HL-60/S4 (cell line): ENCODE measurements around the gene CGRRF1.

Source experiments
- in situ Hi-C: fragments of 300-500 bp; cut with MboI; formaldehyde crosslinking; loops from 2 replicates; pipeline ENCODE4 v1.14.3; 2022; ENCODE audit warnings: low sequenced_read_pairs

CGRRF1 gene

DNA sequence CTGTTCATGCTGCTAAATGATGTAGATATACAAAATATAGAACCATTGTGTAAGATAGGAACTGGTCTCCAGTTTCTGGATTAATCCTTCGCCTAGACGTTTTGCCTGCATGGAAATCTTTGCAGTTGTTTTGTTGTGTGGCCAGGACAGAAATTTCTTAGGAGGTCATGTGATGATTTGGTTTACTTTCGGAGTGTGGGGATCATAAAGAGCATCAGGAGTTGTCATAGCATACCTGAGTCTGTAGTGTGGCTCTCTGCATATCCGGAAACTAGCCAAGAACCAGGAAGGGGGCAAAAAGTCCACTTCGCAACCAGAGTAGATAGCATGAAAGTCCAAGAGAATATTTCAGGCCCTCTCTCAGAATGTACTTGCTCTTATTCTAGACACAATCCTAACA, 60.3 kb downstream of the CGRRF1 start:
- in situ Hi-C loops = loop anchor here (25.0 kb wide), 1 partner anchor 242 kb away; no protein-coding TSS in a partner anchor

DNA sequence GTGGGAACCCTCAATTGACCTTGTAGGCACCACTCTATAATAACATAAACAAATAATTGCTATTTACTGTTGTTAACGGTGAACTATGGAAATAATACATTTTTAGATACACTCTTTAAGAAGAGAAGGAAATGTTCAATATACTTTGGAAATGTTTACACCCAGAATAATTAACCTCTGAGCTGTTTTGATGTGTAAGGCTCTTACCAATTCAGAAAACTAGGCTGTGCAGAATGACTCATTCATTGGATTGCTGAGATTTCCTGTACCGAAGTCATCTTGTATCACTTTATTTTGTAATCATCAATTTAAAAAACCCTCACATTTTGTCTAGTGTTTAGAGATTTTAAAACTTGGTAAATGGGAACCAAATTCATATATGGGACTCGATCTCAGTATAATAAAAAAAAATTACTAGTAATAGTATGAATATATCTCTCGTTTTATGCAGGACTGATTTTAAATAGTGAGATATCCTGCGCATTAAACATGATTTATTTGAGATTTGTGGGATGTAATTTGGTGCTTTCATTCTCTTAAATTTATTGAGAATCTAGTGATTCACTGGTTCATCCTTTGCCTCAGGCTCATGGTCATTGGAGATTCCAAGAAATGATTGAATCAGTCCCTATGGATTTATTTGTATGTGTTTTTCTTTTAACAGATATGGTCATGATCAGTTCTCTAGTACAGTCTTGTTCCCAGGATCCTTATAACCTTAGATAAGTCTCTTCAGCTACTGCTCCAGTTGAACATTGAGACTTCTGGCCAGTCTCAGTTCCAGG, 61.1 kb downstream of the CGRRF1 start:
- in situ Hi-C loops = loop anchor here (25.0 kb wide), 1 partner anchor 241 kb away; no protein-coding TSS in a partner anchor

DNA sequence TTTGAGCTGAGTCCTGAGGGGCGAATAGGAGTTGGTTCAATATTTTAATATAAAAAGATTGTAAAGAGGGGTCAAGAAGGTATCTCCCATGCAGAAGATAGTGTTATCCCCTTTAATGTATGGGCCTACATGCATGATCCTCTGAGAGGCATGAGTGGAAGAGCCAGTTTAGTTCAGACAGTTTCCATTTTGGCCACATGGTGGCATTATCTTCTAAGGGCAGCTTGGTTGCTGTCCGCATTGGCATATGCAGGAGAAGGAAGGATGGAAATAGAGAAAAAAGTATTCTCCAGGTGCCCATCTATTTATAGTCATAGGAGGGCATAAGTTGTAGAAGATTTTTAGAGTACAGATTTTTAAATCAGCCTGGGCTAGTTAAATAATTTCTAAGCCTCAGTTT, 62.6 kb downstream of the CGRRF1 start:
- in situ Hi-C loops = loop anchor here (25.0 kb wide), 1 partner anchor 240 kb away; no protein-coding TSS in a partner anchor

- in situ Hi-C loops = loop anchor here (25.0 kb wide), 1 partner anchor 238 kb away; no protein-coding TSS in a partner anchor
Measured at GRCh38 chr14:54574528-54574927, 64.8 kb downstream of the CGRRF1 start.

GRCh38 chr14:54577494-54577893, 67.8 kb downstream of the CGRRF1 start:
- in situ Hi-C loops = no loop called here

- in situ Hi-C loops = no loop called here
Measured at GRCh38 chr14:54577977-54578376, 68.3 kb downstream of the CGRRF1 start.

GRCh38 chr14:54579621-54580020, 69.9 kb downstream of the CGRRF1 start:
- in situ Hi-C loops = no loop called here

DNA sequence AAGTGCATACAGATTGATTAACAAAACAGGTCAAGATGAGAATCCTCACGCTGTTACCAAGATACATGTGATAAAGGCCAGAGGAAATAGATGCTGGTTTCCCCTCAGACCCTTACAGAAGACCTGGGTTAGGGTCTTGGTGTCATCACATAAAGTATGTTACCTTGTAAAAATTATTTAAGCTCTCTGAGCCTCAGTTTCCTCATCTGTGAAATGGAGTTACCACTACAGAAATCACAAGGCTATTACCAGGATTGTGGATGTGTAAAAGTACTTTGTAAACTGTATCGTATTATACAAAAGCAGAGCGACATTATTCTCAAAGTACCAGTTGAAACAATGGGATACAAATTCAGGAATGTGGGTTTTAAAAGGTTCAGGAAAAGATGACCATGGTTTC, 71.2 kb downstream of the CGRRF1 start:
- in situ Hi-C loops = no loop called here

- in situ Hi-C loops = no loop called here
Measured at GRCh38 chr14:54582334-54582733, 72.6 kb downstream of the CGRRF1 start.

DNA sequence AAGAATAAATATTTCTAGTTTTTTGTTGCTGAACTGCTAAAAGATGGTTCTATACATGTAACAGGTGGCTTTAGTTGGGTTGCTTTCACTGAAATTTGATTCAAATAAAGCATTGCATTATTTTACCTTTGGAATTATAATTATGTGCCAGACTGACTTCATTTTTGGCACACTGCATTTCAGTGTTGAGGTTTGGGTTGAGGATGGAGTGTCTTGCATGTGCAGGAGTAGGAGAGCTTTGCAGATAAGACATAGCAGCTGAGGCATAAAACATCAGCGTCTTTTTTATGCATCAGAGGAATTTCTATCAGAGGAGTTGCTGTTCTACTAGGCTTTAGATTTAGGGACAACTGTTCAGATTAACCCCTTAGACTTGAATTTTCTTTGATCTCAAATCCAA, 74.4 kb downstream of the CGRRF1 start:
- in situ Hi-C loops = no loop called here

DNA sequence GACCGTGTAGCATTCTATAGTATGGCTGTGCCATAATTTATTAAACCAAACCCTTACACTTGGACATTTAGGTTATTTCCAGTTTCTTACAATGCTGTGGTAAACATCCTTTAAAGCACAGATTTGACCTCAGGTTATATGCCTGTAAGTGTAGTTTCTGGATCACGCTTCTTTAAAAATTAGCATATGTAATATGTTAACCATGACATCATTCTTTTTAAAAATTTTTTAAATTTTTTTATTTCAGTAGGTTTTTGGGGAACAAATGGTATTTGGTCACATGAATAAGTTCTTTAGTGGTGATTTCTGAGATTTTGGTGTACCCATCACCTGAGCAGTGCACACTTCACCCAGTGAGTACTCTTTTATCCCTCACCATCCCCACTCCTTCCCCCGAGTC, 75.5 kb downstream of the CGRRF1 start:
- in situ Hi-C loops = no loop called here
